Esophagus muscularis mucosa (tissue), 4 donors: ENCODE data around the gene ARHGAP5. TPM values are rescaled to one million over a fixed set of nuclear protein-coding genes. Genes with fewer than 3 reads are reported as not detected.

ENCODE experiments used
- DNase-seq: peaks from one replicate; pipeline ENCODE4 v3.0.0-alpha.2; 2017; ENCODE audit errors: extremely low spot score
- H3K27ac ChIP-seq, 4 donors: fragments of 200-600 bp; sonication (generic); replicated peaks in 1 of 4; 1 replicate in 3 of 4; 2 replicates in 1 of 4; pipeline ENCODE4 v1.5.1; 2016 to 2019; ENCODE audit warnings: mild to moderate bottlenecking in 1 of 4
- H3K27me3 ChIP-seq, 4 donors: fragments of 200-600 bp; sonication (generic); one replicate each; pipeline versions ENCODE4 v1.5.1 to v1.6.0; 2016 to 2019
- H3K36me3 ChIP-seq, 4 donors: fragments of 200-600 bp; sonication (generic); one replicate each; pipeline ENCODE4 v1.5.1; 2016 to 2019
- H3K4me1 ChIP-seq, 4 donors: fragments of 200-600 bp; sonication (generic); one replicate each; pipeline ENCODE4 v1.5.1; 2016 to 2019
- H3K4me3 ChIP-seq, 4 donors: fragments of 200-600 bp; sonication (generic); 1 replicate in 2 of 4; 2 replicates in 2 of 4; pipeline ENCODE4 v1.5.1; 2016 to 2019; ENCODE audit warnings: mild to moderate bottlenecking in 4 of 4, moderate library complexity in 1 of 4
- H3K9me3 ChIP-seq, 4 donors: fragments of 200-600 bp; sonication (generic); 1 replicate in 3 of 4; 2 replicates in 1 of 4; pipeline ENCODE4 v1.5.1; 2016 to 2019
- CTCF ChIP-seq, 3 experiments: fragments of 200-600 bp in 2 of 3; fragments of 450-650 bp in 1 of 3; sonication (generic) in 2 of 3; IDR thresholded peaks; one replicate each; pipeline ENCODE4 v1.5.1; 2017 to 2019; ENCODE audit warnings: antibody characterized with exemption in 3 of 3, mild to moderate bottlenecking in 2 of 3, moderate library complexity in 1 of 3
- EP300 ChIP-seq: sonication (generic); formaldehyde crosslinking; IDR thresholded peaks from one replicate; pipeline ENCODE4 v1.6.1; 2017; ENCODE audit warnings: antibody characterized with exemption
- POLR2A ChIP-seq: fragments of 450-650 bp; IDR thresholded peaks from one replicate; pipeline ENCODE4 v1.6.1; 2017; ENCODE audit warnings: antibody characterized with exemption, moderate library complexity, mild to moderate bottlenecking, low read depth
- POLR2AphosphoS5 ChIP-seq, 2 donors: sonication (generic); formaldehyde crosslinking; IDR thresholded peaks; one replicate each; pipeline ENCODE4 v1.6.1; 2017; ENCODE audit warnings: antibody characterized with exemption in 2 of 2
- WGBS: methylation state at CpG from one replicate; pipeline ENCODE4 v1.1.5; 2018; 5-methylcytosine and 5-hydroxymethylcytosine counted together
- intact Hi-C: fragments of 100-400 bp; cut with DNase I; formaldehyde crosslinking; loops from one replicate; pipeline ENCODE4 v1.15.1; 2023
- total RNA-seq, 4 donors: library from RNA; depleted of rRNA; stranded (reverse); fragments of >200 nt; gene quantifications; one replicate each; pipeline versions ENCODE4 v1.1.0 to v1.2.1, GENCODE V29; 2016

ARHGAP5 gene
- total RNA-seq, 4 donors from 2014 or later = 171 to 223 (median 196) TPM

DNA sequence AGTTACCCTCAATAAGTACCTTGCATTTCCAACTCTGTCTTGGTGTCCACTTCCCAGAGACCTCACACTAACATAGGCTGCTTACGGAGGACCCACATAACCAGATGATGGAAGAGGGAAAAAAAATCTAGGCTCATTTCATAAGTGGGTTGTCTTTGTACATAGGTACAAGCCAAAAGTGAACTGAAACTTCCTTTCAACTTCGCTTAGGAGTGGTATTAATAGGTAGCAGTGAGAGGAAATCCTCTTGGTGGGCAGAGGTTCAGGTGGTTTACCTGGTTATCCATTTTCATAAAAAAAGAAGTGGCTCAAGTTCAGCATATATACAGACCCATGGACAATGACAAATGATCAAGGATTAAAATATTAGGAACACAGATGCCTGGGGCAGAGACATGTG lies 88.9 kb downstream of the ARHGAP5 start:
- no peak for TF ChIP-seq POLR2AphosphoS5 (IDR thresholded peaks at IDR 0.05)
- TF ChIP-seq EP300 = no peak
- no peak for TF ChIP-seq CTCF (IDR thresholded peaks at IDR 0.05)
- no peak for TF ChIP-seq POLR2A
- no peaks in the 10 kb centered on the region for H3K36me3 ChIP-seq
- WGBS = 84% methylated on average over 2 of the region's 2 CpGs
- intact Hi-C loops = no loop called here
- DNase-seq = no peak
- H3K9me3 ChIP-seq = no peaks in the 10 kb centered on the region
- no peaks in the 10 kb centered on the region for H3K4me1 ChIP-seq
- no peak overlapping the region for H3K4me3 ChIP-seq
- no peak overlapping the region for H3K27ac ChIP-seq
- H3K27me3 ChIP-seq = no peaks in the 10 kb centered on the region

- no peaks in the 10 kb centered on the region for H3K4me1 ChIP-seq
- no peaks in the 10 kb centered on the region for H3K9me3 ChIP-seq
- intact Hi-C loops = no loop called here
- H3K27ac ChIP-seq = no peak overlapping the region
- no peaks in the 10 kb centered on the region for H3K36me3 ChIP-seq
- TF ChIP-seq EP300 (no peak), POLR2AphosphoS5 (IDR thresholded peaks at IDR 0.05) (no peak), POLR2A (no peak), CTCF (IDR thresholded peaks at IDR 0.05) (no peak)
- no peak for DNase-seq
- 100% methylated on average over 1 of the region's 1 CpG for WGBS
- H3K4me3 ChIP-seq = no peak overlapping the region
- no peaks in the 10 kb centered on the region for H3K27me3 ChIP-seq
Measured at GRCh38 chr14:32166924-32167323, 89.8 kb downstream of the ARHGAP5 start.

- no peak for DNase-seq
- WGBS = 93% methylated on average over 3 of the region's 3 CpGs
- Histone ChIP-seq H3K9me3 (no peaks in the 10 kb centered on the region), H3K4me3 (no peak overlapping the region), H3K36me3 (no peaks in the 10 kb centered on the region), H3K27ac (no peak overlapping the region), H3K4me1 (no peaks in the 10 kb centered on the region), H3K27me3 (no peaks in the 10 kb centered on the region)
- no peak for TF ChIP-seq EP300
- no peak for TF ChIP-seq POLR2AphosphoS5 (IDR thresholded peaks at IDR 0.05)
- no peak for TF ChIP-seq CTCF (IDR thresholded peaks at IDR 0.05)
- no peak for TF ChIP-seq POLR2A
- intact Hi-C loops = no loop called here
Measured at GRCh38 chr14:32167907-32168306, 90.8 kb downstream of the ARHGAP5 start.

DNA sequence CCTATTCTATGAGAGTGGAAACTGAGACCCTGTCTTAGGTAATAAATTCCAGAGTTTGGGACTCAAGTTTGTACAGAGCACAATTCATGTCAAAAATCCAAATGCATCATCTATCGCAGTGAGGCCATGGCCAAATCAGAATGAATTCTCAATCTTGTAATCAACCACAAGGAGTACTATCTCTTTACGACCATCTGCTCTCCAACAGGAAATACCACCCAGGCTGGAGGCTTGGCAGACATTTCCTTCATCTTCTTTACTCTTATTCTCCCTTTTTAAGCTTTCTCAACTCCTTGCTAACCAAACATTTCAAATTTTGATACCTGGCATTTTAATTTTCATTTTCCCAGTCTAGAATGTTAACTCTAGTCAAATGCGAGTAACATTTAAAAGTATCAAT lies 92.1 kb downstream of the ARHGAP5 start:
- Histone ChIP-seq H3K4me1 (no peaks in the 10 kb centered on the region), H3K27ac (no peak overlapping the region), H3K36me3 (no peaks in the 10 kb centered on the region), H3K27me3 (no peaks in the 10 kb centered on the region), H3K4me3 (no peak overlapping the region), H3K9me3 (no peaks in the 10 kb centered on the region)
- intact Hi-C loops = no loop called here
- WGBS = 80% methylated on average over 3 of the region's 3 CpGs
- no peak for TF ChIP-seq POLR2A
- no peak for TF ChIP-seq CTCF (IDR thresholded peaks at IDR 0.05)
- TF ChIP-seq POLR2AphosphoS5 (IDR thresholded peaks at IDR 0.05) = no peak
- TF ChIP-seq EP300 = no peak
- DNase-seq = no peak

- Histone ChIP-seq H3K9me3 (no peaks in the 10 kb centered on the region), H3K4me1 (no peaks in the 10 kb centered on the region), H3K27me3 (no peaks in the 10 kb centered on the region), H3K27ac (no peak overlapping the region), H3K36me3 (no peaks in the 10 kb centered on the region), H3K4me3 (no peak overlapping the region)
- no peak for TF ChIP-seq CTCF (IDR thresholded peaks at IDR 0.05)
- no peak for TF ChIP-seq POLR2A
- TF ChIP-seq EP300 = no peak
- TF ChIP-seq POLR2AphosphoS5 (IDR thresholded peaks at IDR 0.05) = no peak
- WGBS = 85% methylated on average over 5 of the region's 5 CpGs
- no peak for DNase-seq
- intact Hi-C loops = no loop called here
Measured at GRCh38 chr14:32171469-32171868, 94.4 kb downstream of the ARHGAP5 start.
